ENCODE data around the gene CENPT.

The CENPT gene

GRCh38 chr16:67811899-67812298, 35.6 kb downstream of the CENPT start:
- H2AFZ ChIP-seq (ENCODE audit: low read depth, low read length, severe bottlenecking), result no peak overlapping the region
- no peaks in the 10 kb centered on the region for H3K79me2 ChIP-seq (ENCODE audit: insufficient read depth, low read length)
- H3K9me3 ChIP-seq (ENCODE audit: insufficient read depth, low read length), result no peaks in the 10 kb centered on the region
- H3K36me3 ChIP-seq (ENCODE audit: low read length), result no peaks in the 10 kb centered on the region
- no peaks in the 10 kb centered on the region for H3K9me2 ChIP-seq (replicated peaks; ENCODE audit: insufficient read depth, low read length)
- H3K4me3 ChIP-seq (ENCODE audit: insufficient read depth, low read length, poor library complexity, severe bottlenecking), result no peak overlapping the region
- H3K9ac ChIP-seq (ENCODE audit: low read length), result no peak overlapping the region
- H3K4me2 ChIP-seq (ENCODE audit: low read depth, low read length, poor library complexity, severe bottlenecking), result no peak overlapping the region
- no peaks in the 10 kb centered on the region for H4K20me1 ChIP-seq (ENCODE audit: low read depth, low read length)
- H3K27ac ChIP-seq (ENCODE audit: low read depth, low read length), result no peak overlapping the region
- H3K27me3 ChIP-seq (ENCODE audit: low read length), result no peaks in the 10 kb centered on the region
- no peaks in the 10 kb centered on the region for H3F3A ChIP-seq (ENCODE audit: insufficient read depth)
- TF ChIP-seq EZH2phosphoT487 (conservative IDR thresholded peaks at IDR 0.05; ENCODE audit: low read length) (no peak), CTCF (IDR thresholded peaks at IDR 0.05; ENCODE audit: insufficient read depth, low read length, poor library complexity, severe bottlenecking) (no peak)

GRCh38 chr16:67807148-67807682, 40.3 kb downstream of the CENPT start:
- Histone ChIP-seq H3K9me3 (ENCODE audit: insufficient read depth, low read length) (no peaks in the 10 kb centered on the region), H3K27ac (ENCODE audit: low read depth, low read length) (no peak overlapping the region), H3F3A (ENCODE audit: insufficient read depth) (no peaks in the 10 kb centered on the region), H3K27me3 (ENCODE audit: low read length) (no peaks in the 10 kb centered on the region), H3K4me2 (ENCODE audit: low read depth, low read length, poor library complexity, severe bottlenecking) (peak overlapping the region; percentile 69), H3K36me3 (ENCODE audit: low read length) (no peaks in the 10 kb centered on the region), H3K9ac (ENCODE audit: low read length) (peak overlapping the region; percentile 81), H2AFZ (ENCODE audit: low read depth, low read length, severe bottlenecking) (peak overlapping the region; percentile 80), H3K79me2 (ENCODE audit: insufficient read depth, low read length) (peaks cover 9% of the 10 kb centered on the region; the same call in 1 of the 2 replicates), H3K9me2 (replicated peaks; ENCODE audit: insufficient read depth, low read length) (no peaks in the 10 kb centered on the region), H4K20me1 (ENCODE audit: low read depth, low read length) (no peaks in the 10 kb centered on the region), H3K4me3 (ENCODE audit: insufficient read depth, low read length, poor library complexity, severe bottlenecking) (peak overlapping the region; percentile 83)
- TF ChIP-seq CTCF (IDR thresholded peaks at IDR 0.05; ENCODE audit: insufficient read depth, low read length, poor library complexity, severe bottlenecking), result no peak
- TF ChIP-seq EZH2phosphoT487 (conservative IDR thresholded peaks at IDR 0.05; ENCODE audit: low read length), result no peak

GRCh38 chr16:67806428-67807147, 40.9 kb downstream of the CENPT start, which contains the start of the genes RANBP10 and TSNAXIP1:
Gene RANBP10, minus strand, starts transcription at chr16:67806560. Its CDS starts 24 bp downstream, at chr16:67806536.
Gene TSNAXIP1, plus strand, starts transcription at chr16:67806889. Its CDS starts 261 bp downstream, at chr16:67807150.
- Histone ChIP-seq H3K36me3 (ENCODE audit: low read length) (no peaks in the 10 kb centered on the region), H3K27me3 (ENCODE audit: low read length) (no peaks in the 10 kb centered on the region), H3K79me2 (ENCODE audit: insufficient read depth, low read length) (peaks cover 9% of the 10 kb centered on the region; the same call in 1 of the 2 replicates), H3K9ac (ENCODE audit: low read length) (peak within 1 kb of the TSS; percentile 81), H3K27ac (ENCODE audit: low read depth, low read length) (peak within 1 kb of the TSS; percentile 23; the same call in 1 of the 2 replicates), H3K4me2 (ENCODE audit: low read depth, low read length, poor library complexity, severe bottlenecking) (peak within 1 kb of the TSS; percentile 71), H3K9me2 (replicated peaks; ENCODE audit: insufficient read depth, low read length) (no peaks in the 10 kb centered on the region), H3F3A (ENCODE audit: insufficient read depth) (no peaks in the 10 kb centered on the region), H3K4me3 (ENCODE audit: insufficient read depth, low read length, poor library complexity, severe bottlenecking) (peak within 1 kb of the TSS; percentile 83), H4K20me1 (ENCODE audit: low read depth, low read length) (no peaks in the 10 kb centered on the region), H2AFZ (ENCODE audit: low read depth, low read length, severe bottlenecking) (peak within 1 kb of the TSS; percentile 92), H3K9me3 (ENCODE audit: insufficient read depth, low read length) (no peaks in the 10 kb centered on the region)
- TF ChIP-seq CTCF (IDR thresholded peaks at IDR 0.05; ENCODE audit: insufficient read depth, low read length, poor library complexity, severe bottlenecking), result no peak
- no peak for TF ChIP-seq EZH2phosphoT487 (conservative IDR thresholded peaks at IDR 0.05; ENCODE audit: low read length)
